HG02759 (cell line): ENCODE results near the gene GIPR.
"Not testable (repeated sequence)": the region's sequence is repeated elsewhere in the genome, so short reads cannot be mapped to it uniquely, and the experiment has no call there.

Experiments
- ATAC-seq: cut with Tn5 transposase; IDR thresholded peaks from one replicate; pipeline ENCODE4 v1.9.1; 2021; ENCODE audit warnings: mild to moderate bottlenecking, moderate library complexity; ENCODE audit not compliant: unreplicated experiment

Gene GIPR

DNA sequence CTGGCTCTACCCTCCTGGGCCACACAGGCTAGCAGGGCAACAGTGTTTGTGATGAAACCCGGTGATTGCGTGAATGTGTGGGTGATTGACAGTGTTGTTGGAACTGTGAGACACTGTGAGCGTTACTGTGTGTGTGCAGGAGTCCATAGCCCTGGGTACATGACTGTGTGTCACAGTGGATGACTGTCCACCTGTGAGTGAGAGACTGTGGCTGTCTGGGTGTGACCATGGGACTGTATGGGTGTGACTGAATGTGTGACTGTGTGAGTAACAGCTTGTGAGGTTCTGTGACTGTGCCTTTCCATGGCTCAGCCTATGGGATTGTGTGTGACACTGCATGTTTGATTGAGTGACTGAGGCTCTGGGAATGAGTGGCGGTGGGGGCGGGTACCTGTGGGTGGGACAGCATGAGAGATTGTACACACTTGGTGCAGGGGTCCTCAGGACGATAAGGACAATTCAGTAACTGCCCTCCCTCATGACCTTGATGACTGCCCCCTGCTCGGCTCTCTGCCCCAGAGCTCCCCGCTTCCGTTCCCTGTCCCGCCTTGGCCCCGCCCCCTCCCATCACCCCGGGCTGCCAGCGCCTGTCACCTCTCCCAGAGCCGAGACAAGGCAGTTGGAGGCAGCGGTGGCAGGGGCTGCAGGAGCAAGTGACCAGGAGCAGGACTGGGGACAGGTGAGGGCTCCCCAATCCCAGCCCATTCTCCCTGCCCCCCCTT, at the start of gene GIPR:
Gene GIPR (plus strand): TSS at position 602 of the 722 bp plus-strand sequence. CDS start 1,300 bp downstream, outside the sequence.
- no peak for ATAC-seq

- ATAC-seq, result no peak
These were observed 46.6 kb upstream of the GIPR start for GRCh38 chr19:45621389-45621788.

DNA sequence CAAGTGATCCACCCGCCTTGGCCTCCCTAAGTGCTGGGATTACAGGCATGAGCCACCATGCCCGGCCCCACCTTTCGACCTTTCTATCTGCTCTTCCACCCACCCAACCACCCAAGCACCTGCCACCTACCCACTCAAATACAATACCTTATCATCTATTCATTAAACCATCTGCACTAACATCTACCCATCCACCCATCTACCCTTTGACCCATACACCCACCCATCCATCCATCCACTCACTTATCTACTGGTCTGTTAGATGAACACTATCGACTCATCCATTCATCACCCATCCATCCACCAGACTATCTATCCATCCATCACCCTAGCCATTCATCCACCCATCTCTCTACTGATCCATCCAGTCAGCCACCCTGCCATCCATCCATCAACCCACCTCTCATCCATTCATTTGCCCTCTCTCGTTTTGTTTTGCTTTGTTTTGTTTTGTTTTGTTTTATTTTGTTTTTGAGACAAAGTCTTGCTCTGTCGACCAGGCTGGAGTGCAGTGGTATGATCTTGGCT, 46.0 kb upstream of the GIPR start:
- no peak for ATAC-seq

- ATAC-seq, result no peak
These were observed 44.0 kb upstream of the GIPR start for GRCh38 chr19:45623984-45624383.

DNA sequence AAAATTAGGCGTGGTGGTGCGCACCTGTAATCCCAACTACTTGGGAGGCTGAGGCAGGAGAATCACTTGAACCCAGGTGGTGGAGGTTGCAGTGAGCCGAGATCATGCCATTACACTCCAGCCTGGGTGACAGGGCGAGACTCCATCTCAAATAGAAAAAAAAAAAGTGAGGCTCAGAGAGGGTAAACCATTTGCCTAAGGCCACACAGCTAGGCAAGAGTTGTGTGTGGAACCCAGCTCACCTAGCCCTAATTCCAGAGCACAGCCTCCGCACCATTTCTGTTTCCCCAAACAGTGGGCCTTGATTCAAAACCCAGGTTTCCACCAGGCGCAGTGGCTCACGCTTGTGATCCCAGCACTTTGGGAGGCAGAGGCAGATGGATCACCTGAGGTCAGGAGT, 39.8 kb upstream of the GIPR start:
- not testable (repeated sequence) for ATAC-seq

GRCh38 chr19:45629704-45630103, 38.3 kb upstream of the GIPR start:
- no peak for ATAC-seq

GRCh38 chr19:45630463-45630862, 37.6 kb upstream of the GIPR start:
- ATAC-seq, result no peak

DNA sequence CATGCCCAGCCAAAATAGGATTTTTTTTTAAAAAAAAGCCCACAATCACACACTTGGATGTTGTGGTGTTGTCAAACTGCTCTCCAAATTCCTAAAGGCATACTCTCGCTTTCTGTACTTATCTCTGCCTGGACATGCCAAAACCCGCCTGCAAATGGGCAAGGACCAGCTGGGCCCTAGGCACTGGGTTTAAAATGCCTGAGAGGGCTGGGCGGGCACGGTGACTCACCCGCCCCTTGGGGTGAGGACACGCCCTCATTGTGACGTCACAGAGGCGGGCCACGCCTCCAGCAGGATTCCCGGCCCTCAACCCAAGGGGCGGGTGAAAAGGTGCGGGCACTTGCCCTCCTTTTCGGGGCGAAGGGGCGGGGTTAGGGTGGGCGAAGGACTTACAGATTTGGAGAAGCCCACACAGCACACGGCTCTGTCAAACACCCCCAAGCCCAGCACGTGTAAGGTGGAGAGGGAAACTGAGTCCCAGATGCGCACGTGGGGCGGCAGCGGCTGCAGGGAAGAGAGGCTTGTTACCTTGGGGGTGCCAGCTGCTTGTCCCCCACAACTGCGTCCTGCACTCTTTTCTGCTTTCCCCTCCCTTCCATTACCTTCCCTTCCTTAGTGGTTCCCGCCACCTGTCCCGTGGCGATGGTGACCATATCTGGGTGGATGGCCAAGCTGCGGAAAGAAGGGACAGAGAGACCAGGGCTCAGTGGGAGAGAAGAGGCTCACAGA, 35.4 kb upstream of the GIPR start:
- no peak for ATAC-seq

DNA sequence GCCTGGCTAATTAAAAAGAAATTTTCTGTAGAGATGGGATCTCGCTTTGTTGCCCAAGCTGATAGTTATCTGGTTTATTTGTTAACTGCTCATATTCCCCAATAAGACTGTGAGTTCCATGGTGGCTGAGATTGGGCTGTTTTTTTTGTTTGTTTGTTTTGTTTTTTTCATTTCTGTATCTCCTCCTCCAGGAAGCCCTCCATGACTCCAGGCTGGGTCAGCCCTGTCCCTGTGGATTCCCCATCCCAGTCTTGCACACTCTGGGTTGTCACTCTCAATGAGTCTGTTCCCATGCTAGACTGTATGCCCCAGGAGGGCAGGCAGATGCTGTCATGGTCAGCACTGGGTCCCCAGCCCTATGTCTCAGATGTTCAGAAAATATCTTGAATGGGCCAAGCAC, 31.7 kb upstream of the GIPR start:
- ATAC-seq, result no peak

DNA sequence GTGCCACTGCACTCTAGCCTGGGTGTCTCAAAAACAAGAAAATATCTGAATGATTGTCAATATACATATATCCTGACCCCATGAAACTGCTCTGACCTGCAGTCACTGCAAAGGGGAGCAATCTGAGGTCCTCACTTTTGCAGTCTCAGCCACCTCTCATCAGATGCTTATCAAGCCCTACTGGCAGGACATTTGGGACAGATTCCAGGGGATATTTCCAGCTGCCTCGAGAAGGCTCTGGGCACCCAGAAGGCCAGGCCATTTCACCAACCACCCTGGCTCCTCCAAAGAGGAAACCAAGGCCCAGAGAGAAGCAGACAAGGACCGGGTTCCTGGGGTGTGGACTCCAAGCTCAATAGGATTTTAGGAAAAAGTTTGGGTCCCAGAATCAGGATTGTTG, 31.1 kb upstream of the GIPR start:
- no peak for ATAC-seq

DNA sequence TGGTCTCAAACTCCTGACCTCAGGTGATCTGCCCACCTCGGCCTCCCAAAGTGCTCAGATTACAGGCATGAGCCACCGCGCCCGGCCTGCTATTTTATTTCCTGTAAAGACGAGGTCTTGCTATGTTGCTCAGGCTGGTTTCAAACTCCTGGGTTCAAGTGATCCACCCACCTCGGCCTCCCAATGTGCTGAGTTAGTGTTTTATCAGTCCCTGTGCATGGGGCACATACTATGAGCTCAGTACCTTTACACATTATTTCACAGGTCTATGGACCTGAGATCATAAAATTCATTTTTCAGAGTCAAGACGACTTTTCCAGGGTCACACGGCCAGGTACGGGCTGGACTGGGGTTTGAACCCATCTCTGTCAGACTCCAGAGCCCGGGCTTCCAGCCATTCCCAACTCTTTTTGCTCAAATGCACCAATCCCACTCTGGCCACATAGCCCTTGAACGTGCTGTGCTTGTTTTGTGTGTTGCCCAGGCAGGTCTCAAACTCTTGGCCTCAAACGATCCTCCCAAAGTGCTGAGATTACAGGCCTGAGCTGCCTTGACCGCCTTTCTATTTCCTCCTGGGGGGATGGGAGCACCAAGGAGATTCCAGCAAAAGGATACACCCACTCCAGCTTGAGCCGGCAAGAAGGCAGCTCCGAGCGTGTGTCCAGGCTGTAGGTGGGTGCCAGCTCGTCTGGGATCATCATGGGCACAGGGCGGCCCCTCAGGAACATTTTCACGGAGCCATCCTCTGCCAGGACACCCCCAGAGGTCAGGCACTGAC, 29.9 kb upstream of the GIPR start:
- no peak for ATAC-seq

DNA sequence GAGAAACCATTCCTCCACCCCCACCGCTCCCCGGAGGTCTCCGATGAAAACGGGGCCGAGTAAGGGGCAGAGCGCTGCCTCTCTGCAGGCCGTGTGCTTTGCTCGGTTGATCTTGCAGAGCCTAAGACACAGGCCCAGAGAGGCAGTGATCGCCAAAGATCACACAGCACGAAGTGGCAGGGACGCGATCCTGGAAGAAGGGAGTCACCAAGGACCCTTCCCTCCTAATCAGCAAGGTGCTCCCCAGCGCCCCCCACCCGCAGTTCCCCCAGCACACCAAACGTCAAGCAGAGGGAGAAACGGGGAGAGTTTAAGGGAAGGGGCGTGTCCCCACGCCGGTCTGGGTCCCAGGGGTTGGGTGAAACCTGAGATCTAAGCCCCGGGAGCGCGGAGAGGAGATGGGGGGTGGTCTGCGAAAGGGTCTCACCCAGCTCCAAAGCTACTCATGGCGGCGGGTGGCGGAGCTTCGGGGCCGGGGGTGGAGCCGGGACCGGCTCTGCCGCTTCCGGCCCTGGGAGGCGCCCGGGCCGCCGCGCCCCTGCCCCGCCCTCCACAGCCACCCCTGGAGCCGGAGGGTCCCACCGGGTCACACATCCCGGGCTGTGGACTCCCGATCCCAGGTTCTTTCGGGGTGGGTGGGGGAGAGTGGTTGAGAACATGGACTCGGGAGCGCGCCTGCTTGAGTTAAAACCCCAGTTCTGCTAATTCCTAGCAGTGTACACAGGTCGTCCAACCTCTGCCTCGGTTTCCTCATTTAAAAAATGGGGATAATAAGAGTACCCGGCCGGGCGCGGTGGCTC, 28.9 kb upstream of the GIPR start, which contains the start of gene EML2:
Gene EML2 (minus strand): TSS at position 468 of the 800 bp plus-strand sequence. CDS start 21 bp downstream, at position 447.
- no peak for ATAC-seq

DNA sequence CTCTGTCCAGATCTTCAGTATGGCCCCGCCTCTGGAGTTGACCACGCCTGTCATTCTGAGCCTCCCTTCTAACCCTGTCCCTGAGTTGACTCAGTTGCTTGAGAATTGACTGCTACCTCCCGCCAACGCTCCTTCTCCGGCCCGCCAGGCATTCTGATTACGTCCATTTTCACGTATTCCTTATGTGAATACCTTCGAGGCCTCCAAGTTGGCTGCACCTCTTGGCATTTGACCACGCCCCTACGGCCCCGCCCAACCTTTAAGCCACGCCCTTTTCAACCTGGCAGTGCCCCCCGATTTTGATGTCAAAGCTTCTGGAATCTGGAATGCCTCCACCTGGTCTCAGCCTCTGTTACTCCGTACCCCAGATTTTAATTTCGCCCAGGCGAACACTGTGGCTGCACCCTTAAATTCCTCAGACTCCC, 27.2 kb upstream of the GIPR start:
- no peak for ATAC-seq

DNA sequence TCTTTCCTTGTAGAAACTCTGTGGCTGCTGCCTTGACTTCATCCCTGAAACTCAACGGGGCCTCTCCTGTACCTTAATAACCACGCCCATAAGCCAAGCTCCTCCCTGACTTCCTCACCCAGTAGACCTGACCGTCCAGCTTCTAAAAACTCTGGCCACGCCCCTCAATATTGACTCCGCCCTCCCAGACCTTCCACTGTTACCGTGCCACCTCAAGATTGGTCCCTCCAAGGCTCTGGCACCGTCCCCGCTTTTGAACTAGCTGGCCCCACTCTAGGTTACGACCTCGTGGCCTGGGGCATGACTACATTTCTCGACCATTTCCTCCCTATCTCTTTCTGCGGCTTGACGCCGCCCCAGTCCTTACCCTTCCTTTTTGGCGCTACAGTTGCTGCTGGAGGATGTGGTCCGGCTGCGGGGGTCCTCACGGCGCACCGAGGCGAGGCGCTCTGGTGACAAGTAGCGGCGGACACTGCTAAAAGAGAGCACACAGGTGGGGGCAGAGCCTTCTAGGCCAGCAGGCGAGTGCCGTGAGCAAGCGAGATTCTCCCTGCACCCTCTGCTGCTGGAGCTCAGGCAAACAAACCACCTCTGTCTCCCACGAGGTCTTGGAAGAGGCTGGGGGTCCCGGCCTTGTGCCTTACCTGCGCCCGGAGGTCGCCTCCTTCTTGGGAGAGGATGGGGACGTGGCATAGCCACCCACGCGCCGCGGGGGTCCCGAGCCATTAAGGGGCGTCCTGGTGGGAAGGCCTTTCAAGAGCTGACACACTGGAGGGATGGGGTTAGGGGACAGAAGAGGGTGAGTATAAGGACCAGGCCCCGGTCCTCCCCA, 26.5 kb upstream of the GIPR start:
- ATAC-seq, result peak; percentile 43

DNA sequence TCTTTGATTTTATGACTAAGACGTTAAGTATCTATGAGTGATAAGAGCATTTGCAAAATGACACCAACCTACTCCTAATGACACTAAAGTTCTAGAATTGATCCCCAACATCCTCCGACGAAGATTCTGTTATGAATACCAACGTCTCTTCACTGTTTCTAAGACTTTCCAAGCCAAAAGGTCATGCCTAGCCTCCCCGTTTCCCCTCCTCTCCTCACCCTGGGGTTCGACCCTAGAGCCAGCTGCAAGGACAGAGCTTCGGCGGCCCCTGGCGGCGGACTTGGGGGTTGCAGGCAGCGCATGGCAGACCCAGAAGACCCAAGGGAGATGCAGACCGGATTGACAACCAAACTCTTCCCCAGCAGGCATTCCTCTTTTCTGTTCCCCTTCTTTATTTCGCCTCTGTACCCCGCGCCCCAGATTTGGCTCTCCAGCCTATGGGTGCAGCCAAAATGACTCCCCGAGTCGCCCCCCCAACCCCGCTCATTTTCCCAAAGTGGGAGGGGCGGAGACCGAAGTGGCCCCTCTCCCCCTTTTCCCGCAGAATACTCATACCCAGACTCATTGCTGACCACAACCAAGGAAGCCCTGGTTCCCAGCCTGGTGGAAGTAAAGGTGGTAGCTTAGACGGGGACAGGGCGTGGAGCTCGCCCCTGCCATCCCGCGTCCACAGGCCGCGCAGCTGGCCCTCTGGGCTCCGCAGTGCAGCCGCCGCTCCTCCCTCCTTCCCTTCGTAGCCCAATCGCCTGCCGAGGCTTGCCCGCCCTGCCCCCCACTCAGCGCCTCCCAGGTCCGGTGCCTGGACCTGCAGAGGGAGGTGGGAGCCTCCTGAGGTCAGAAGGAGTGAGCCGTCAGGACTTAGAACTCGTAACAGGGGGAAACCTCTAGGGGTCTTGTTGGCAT, 24.7 kb upstream of the GIPR start:
- peak; percentile 23 for ATAC-seq

GRCh38 chr19:45643927-45644771, 23.9 kb upstream of the GIPR start:
- ATAC-seq, result no peak

GRCh38 chr19:45645068-45645630, 22.9 kb upstream of the GIPR start:
- no peak for ATAC-seq
